Measurements from ENCODE around the gene DTNB.

Gene DTNB

GRCh38 chr2:25598911-25599310, 74.5 kb downstream of the DTNB start:
- H3K9ac ChIP-seq (ENCODE audit: low read length): no peak overlapping the region

GRCh38 chr2:25598332-25598731, 75.0 kb downstream of the DTNB start:
- no peak for DNase-seq (ENCODE audit: low read depth)
- H3K4me3 ChIP-seq (ENCODE audit: low read length): no peak overlapping the region
- H3K4me1 ChIP-seq (ENCODE audit: control insufficient read depth, insufficient read depth, low read length): no peaks in the 10 kb centered on the region
- H3K27me3 ChIP-seq (replicated peaks; ENCODE audit: control insufficient read depth, insufficient read depth, low read length): no peaks in the 10 kb centered on the region
- no peaks in the 10 kb centered on the region for H3K36me3 ChIP-seq (ENCODE audit: control insufficient read depth, insufficient read depth, low read length, severe bottlenecking)
- H3K9ac ChIP-seq (ENCODE audit: low read length): no peak overlapping the region
- H3K9me3 ChIP-seq (ENCODE audit: control insufficient read depth, low read length): no peaks in the 10 kb centered on the region

More at GRCh38 chr2:25598911-25599310, 74.5 kb downstream of the DTNB start:
- H3K4me3 ChIP-seq (ENCODE audit: low read length): no peak overlapping the region
- no peaks in the 10 kb centered on the region for H3K36me3 ChIP-seq (ENCODE audit: control insufficient read depth, insufficient read depth, low read length, severe bottlenecking)
- no peaks in the 10 kb centered on the region for H3K9me3 ChIP-seq (ENCODE audit: control insufficient read depth, low read length)
- no peaks in the 10 kb centered on the region for H3K4me1 ChIP-seq (ENCODE audit: control insufficient read depth, insufficient read depth, low read length)
- no peaks in the 10 kb centered on the region for H3K27me3 ChIP-seq (replicated peaks; ENCODE audit: control insufficient read depth, insufficient read depth, low read length)
- DNase-seq (ENCODE audit: low read depth): no peak

DNA sequence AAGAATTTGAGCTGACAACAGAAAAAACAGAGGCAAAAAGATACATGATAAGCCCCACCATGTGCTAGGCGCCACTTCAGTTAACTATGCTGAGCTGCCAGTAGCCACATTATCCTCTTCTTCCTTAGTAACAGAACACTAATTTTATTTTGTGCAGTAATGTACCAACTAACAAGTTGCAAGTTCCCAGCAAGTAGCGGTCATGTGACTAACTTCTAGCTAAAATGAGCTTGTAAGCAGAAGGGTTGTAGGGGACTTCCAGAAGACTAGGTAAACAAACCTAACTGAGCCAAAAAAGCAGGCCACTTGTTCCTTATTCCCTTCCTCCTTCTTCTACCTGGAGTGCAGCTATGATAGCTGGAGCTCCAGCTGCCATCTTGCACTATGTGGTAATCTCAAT, 75.5 kb downstream of the DTNB start:
- Histone ChIP-seq H3K9ac (ENCODE audit: low read length) (no peak overlapping the region), H3K27me3 (replicated peaks; ENCODE audit: control insufficient read depth, insufficient read depth, low read length) (no peaks in the 10 kb centered on the region), H3K36me3 (ENCODE audit: control insufficient read depth, insufficient read depth, low read length, severe bottlenecking) (no peaks in the 10 kb centered on the region), H3K4me1 (ENCODE audit: control insufficient read depth, insufficient read depth, low read length) (peaks cover 4% of the 10 kb centered on the region), H3K4me3 (ENCODE audit: low read length) (no peak overlapping the region), H3K9me3 (ENCODE audit: control insufficient read depth, low read length) (no peaks in the 10 kb centered on the region)
- no peak for DNase-seq (ENCODE audit: low read depth)

GRCh38 chr2:25596516-25597244, 76.7 kb downstream of the DTNB start:
- Histone ChIP-seq H3K9me3 (ENCODE audit: control insufficient read depth, low read length) (no peaks in the 10 kb centered on the region), H3K4me1 (ENCODE audit: control insufficient read depth, insufficient read depth, low read length) (peaks cover 10% of the 10 kb centered on the region), H3K4me3 (ENCODE audit: low read length) (no peak overlapping the region), H3K9ac (ENCODE audit: low read length) (no peak overlapping the region), H3K27me3 (replicated peaks; ENCODE audit: control insufficient read depth, insufficient read depth, low read length) (no peaks in the 10 kb centered on the region), H3K36me3 (ENCODE audit: control insufficient read depth, insufficient read depth, low read length, severe bottlenecking) (no peaks in the 10 kb centered on the region)
- peak; percentile 45 for DNase-seq (ENCODE audit: low read depth)

DNA sequence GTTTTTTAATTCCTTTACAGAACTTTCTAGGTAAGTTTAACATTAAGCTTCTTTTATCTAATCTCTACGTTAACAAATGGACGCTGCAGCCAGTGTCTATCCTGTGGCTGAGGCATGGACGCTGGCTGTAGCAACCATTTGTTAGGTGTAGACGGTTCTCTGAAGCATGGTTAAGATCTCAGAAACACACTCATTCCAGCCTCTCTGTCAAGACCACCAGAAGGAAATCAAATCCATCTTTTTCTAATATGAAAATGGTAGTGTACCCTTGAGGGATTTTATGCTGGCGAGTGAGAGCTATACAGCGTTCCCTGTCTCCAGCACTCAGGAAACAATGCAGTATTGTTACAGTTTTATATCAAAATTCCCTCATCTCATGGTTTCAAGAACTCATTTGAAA, 78.0 kb downstream of the DTNB start:
- H3K4me3 ChIP-seq (ENCODE audit: low read length): no peak overlapping the region
- no peak overlapping the region for H3K9ac ChIP-seq (ENCODE audit: low read length)

GRCh38 chr2:25594991-25595390, 78.4 kb downstream of the DTNB start:
- Histone ChIP-seq H3K9me3 (ENCODE audit: control insufficient read depth, low read length) (no peaks in the 10 kb centered on the region), H3K36me3 (ENCODE audit: control insufficient read depth, insufficient read depth, low read length, severe bottlenecking) (no peaks in the 10 kb centered on the region), H3K4me1 (ENCODE audit: control insufficient read depth, insufficient read depth, low read length) (peaks cover 10% of the 10 kb centered on the region), H3K9ac (ENCODE audit: low read length) (no peak overlapping the region), H3K4me3 (ENCODE audit: low read length) (no peak overlapping the region), H3K27me3 (replicated peaks; ENCODE audit: control insufficient read depth, insufficient read depth, low read length) (no peaks in the 10 kb centered on the region)
- DNase-seq (ENCODE audit: low read depth): no peak

More for the DNA sequence above, 78.0 kb downstream of the DTNB start:
- Histone ChIP-seq H3K36me3 (ENCODE audit: control insufficient read depth, insufficient read depth, low read length, severe bottlenecking) (no peaks in the 10 kb centered on the region), H3K9me3 (ENCODE audit: control insufficient read depth, low read length) (no peaks in the 10 kb centered on the region), H3K27me3 (replicated peaks; ENCODE audit: control insufficient read depth, insufficient read depth, low read length) (no peaks in the 10 kb centered on the region), H3K4me1 (ENCODE audit: control insufficient read depth, insufficient read depth, low read length) (peaks cover 10% of the 10 kb centered on the region)
- no peak for DNase-seq (ENCODE audit: low read depth)

DNA sequence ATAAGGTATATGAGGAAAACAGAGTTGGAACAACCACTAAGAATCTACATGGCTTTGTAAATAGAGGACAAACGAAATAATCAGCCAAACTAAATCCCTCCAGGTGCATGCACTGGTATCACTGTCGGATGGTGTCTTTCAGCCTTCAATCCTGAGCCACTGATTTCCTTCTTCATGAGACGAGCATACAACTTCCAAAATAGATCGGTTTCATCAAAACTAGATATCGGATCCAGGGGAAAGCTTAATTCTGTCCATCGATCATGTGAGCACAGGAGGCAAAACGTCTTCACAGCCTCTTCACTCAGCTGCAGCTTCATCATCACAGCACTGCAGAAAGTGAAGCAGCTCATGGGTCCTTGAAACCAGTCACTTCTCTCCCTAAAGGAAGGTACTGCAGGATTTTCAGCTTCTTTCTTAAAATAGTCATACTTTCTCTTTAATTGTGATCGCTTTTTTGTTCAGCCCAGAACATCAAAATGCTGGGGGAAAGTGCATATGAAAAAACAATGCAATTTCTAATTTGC, 80.5 kb downstream of the DTNB start:
- Histone ChIP-seq H3K9me3 (ENCODE audit: control insufficient read depth, low read length) (no peaks in the 10 kb centered on the region), H3K4me1 (ENCODE audit: control insufficient read depth, insufficient read depth, low read length) (peaks cover 10% of the 10 kb centered on the region), H3K4me3 (ENCODE audit: low read length) (no peak overlapping the region), H3K36me3 (ENCODE audit: control insufficient read depth, insufficient read depth, low read length, severe bottlenecking) (no peaks in the 10 kb centered on the region), H3K27me3 (replicated peaks; ENCODE audit: control insufficient read depth, insufficient read depth, low read length) (no peaks in the 10 kb centered on the region), H3K9ac (ENCODE audit: low read length) (peak overlapping the region; percentile 63)
- no peak for DNase-seq (ENCODE audit: low read depth)

- H3K4me1 ChIP-seq (ENCODE audit: control insufficient read depth, insufficient read depth, low read length): peaks cover 20% of the 10 kb centered on the region
- no peak for DNase-seq (ENCODE audit: low read depth)
Measured at GRCh38 chr2:25590921-25591505, 82.4 kb downstream of the DTNB start.

GRCh38 chr2:25589676-25590205, 83.6 kb downstream of the DTNB start:
- H3K9me3 ChIP-seq (ENCODE audit: control insufficient read depth, low read length): no peaks in the 10 kb centered on the region
- DNase-seq (ENCODE audit: low read depth): no peak
- H3K36me3 ChIP-seq (ENCODE audit: control insufficient read depth, insufficient read depth, low read length, severe bottlenecking): no peaks in the 10 kb centered on the region
- H3K27me3 ChIP-seq (replicated peaks; ENCODE audit: control insufficient read depth, insufficient read depth, low read length): no peaks in the 10 kb centered on the region
- H3K9ac ChIP-seq (ENCODE audit: low read length): no peak overlapping the region
- peaks cover 20% of the 10 kb centered on the region for H3K4me1 ChIP-seq (ENCODE audit: control insufficient read depth, insufficient read depth, low read length)
- no peak overlapping the region for H3K4me3 ChIP-seq (ENCODE audit: low read length)

More at GRCh38 chr2:25590921-25591505, 82.4 kb downstream of the DTNB start:
- no peak overlapping the region for H3K9ac ChIP-seq (ENCODE audit: low read length)
- no peaks in the 10 kb centered on the region for H3K9me3 ChIP-seq (ENCODE audit: control insufficient read depth, low read length)
- H3K4me3 ChIP-seq (ENCODE audit: low read length): no peak overlapping the region
- no peaks in the 10 kb centered on the region for H3K36me3 ChIP-seq (ENCODE audit: control insufficient read depth, insufficient read depth, low read length, severe bottlenecking)
- no peaks in the 10 kb centered on the region for H3K27me3 ChIP-seq (replicated peaks; ENCODE audit: control insufficient read depth, insufficient read depth, low read length)

GRCh38 chr2:25588576-25588975, 84.8 kb downstream of the DTNB start:
- Histone ChIP-seq H3K36me3 (ENCODE audit: control insufficient read depth, insufficient read depth, low read length, severe bottlenecking) (no peaks in the 10 kb centered on the region), H3K4me1 (ENCODE audit: control insufficient read depth, insufficient read depth, low read length) (peaks cover 20% of the 10 kb centered on the region), H3K9ac (ENCODE audit: low read length) (no peak overlapping the region), H3K9me3 (ENCODE audit: control insufficient read depth, low read length) (no peaks in the 10 kb centered on the region), H3K4me3 (ENCODE audit: low read length) (no peak overlapping the region), H3K27me3 (replicated peaks; ENCODE audit: control insufficient read depth, insufficient read depth, low read length) (no peaks in the 10 kb centered on the region)
- DNase-seq (ENCODE audit: low read depth): no peak

DNA sequence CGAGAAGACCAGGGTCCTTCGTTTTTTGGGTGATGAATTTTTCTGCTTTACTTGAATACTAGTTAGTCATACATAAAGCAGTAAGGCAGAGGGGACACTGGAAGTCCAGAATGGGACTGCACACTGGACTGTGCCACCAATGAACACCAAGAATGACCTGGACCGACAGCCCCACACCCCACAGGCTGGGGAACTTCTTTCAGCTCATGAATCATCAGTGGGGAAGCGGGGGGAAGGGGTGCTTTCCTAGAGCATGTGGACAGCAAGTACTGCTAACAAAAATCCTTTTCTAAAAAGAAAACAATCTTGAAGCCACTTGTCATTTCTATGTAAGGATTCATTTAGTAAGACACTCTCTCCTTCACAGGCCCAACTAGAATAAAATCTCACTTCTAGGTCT, 86.0 kb downstream of the DTNB start:
- Histone ChIP-seq H3K9ac (ENCODE audit: low read length) (no peak overlapping the region), H3K9me3 (ENCODE audit: control insufficient read depth, low read length) (no peaks in the 10 kb centered on the region), H3K36me3 (ENCODE audit: control insufficient read depth, insufficient read depth, low read length, severe bottlenecking) (no peaks in the 10 kb centered on the region), H3K4me1 (ENCODE audit: control insufficient read depth, insufficient read depth, low read length) (peaks cover 12% of the 10 kb centered on the region), H3K27me3 (replicated peaks; ENCODE audit: control insufficient read depth, insufficient read depth, low read length) (no peaks in the 10 kb centered on the region), H3K4me3 (ENCODE audit: low read length) (no peak overlapping the region)
- DNase-seq (ENCODE audit: low read depth): peak; percentile 61

Measured in adipocyte (in vitro differentiated cells).